AG08396 (cell line): ENCODE results near the gene SLC24A4.

ENCODE experiments used
- DNase-seq: peaks from one replicate; pipeline ENCODE4 v3.0.0; 2012; ENCODE audit warnings: low spot score, mixed read lengths

Gene SLC24A4

GRCh38 chr14:92475451-92476187 is 152.7 kb downstream of the SLC24A4 start:
- no peak for DNase-seq

- no peak for DNase-seq
Measured at GRCh38 chr14:92480856-92481255, 157.9 kb downstream of the SLC24A4 start.

DNA sequence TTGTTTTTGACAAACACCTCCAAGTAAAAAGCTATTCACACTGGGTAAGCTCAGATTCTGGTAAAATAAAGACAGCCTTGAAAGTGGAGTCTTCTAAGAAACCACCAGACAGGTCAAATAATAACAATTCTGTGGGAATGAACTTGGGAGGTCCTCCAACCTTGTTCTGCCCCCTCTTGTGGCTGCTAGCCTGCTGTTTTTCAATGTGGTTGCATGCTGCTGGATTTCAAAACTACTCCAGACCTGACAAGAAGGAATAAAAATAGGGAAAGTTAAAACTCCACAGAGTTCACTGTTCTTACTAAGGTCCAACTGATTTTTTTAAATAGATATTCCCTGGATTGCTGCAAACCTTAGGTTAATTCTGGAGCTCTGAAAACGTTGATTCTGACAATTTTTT is 158.4 kb downstream of the SLC24A4 start:
- DNase-seq, result peak; percentile 27

DNA sequence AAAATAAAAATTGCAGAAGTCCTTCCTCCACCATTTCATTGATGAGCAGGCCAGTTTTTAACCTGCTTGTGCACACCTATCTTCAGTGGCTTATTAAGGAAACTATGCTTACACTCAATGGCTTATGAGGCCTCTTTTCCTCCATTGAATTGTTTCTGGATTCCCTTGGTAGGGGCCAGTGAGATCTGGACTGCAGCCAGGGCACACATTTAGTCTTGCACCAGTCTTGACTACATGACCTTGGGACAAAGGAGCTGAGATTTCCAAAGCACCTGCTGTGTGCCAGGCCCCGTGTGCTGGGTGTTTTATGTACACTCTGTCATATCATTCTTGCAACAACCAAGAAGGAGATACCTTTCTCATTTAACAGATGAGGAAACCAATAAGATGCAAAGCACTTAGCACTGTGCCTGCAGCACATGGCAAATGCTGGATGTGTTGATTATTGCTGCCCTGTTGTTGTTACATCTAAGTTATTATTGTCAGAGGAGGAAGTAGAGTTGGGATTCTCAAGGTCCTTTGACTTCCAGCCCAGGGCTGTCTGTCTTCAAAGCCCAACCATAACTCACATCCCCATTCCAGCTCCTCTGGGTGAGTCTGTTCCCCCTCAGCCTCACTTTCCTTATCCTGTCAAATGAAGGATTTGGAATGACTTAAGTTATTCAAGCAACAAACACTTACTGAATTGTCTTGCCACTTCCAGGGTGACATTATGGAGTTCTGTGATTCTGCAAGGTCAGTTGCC is 159.0 kb downstream of the SLC24A4 start:
- no peak for DNase-seq

GRCh38 chr14:92482621-92483319 is 159.8 kb downstream of the SLC24A4 start:
- no peak for DNase-seq

- DNase-seq, result no peak
Measured at GRCh38 chr14:92484132-92484823, 161.3 kb downstream of the SLC24A4 start.

GRCh38 chr14:92486881-92487280 is 163.9 kb downstream of the SLC24A4 start:
- DNase-seq, result no peak

- no peak for DNase-seq
Measured at GRCh38 chr14:92487513-92488133, 164.7 kb downstream of the SLC24A4 start.

GRCh38 chr14:92489394-92490238 is 166.7 kb downstream of the SLC24A4 start:
- DNase-seq, result no peak

DNA sequence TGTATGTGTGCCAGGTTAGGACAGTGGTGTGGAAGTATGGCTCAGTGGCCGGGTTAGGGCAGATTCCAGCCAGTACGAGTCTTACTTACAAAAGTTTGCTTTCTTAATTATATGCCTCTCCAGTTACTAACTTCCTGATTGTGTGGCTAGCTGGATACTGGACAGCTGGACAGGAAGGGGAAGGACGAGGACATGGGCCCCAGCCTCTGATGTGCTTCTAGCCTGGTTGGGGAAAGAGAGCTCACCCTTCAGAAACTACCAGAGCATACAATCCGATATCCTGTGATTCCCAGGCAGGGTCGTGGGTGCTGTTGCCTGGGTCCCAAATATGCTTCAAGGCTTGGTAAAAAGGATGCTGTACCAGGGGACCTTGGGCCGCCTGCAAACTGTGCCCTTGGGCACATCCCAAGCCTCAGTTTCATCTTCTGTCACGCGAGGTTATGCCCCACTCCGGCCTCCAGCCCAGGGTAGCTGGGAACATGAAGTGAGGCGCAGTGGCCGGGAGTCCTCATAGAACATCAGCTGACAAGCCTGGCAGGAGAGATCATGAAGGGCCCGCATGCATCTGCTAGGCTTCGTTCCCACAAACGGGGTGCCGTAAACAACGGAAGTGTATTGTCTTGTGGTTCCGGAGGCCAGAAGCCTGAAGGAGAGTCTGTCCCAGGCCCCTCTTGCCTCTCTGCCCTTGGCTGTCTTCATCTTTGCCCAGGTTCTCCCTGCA is 167.4 kb downstream of the SLC24A4 start:
- no peak for DNase-seq

DNA sequence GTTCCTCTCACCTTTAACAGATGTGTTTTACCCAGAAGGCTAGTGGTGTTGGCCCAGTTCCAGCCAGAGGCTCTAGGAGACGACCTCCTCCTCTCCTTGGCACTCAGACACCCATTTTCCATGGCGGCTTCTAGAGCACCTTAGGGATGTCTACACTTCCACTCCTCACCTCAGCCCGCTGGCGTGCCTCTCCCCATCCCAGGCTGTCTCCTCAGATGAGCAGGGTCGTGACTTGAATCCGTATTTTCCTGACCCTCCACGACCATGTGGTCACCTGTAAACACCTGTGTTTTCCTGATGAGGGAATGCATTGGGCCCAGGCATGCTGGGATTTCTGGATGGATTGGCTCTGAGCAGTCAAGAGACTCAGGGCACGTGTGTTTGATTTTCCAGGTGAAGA is 168.8 kb downstream of the SLC24A4 start:
- no peak for DNase-seq

DNA sequence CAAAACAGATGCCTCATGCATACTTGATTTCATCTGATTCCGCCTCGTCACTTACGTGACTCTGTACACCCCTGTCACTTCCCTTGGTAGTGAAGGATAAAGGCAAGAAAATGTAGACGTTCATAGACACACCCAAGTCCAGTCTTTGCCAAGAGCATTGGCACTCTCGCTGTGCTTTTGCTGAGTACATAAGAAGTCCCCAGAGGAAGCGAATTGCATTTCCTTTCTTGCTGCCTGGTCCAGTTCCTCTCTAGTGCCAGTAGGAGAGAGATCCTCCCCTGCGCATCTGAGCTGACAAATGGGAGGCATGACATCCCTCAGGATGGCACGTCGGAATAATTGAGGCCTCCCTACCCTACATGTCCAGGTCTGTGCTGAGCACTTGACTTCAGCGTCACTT is 169.3 kb downstream of the SLC24A4 start:
- no peak for DNase-seq

DNA sequence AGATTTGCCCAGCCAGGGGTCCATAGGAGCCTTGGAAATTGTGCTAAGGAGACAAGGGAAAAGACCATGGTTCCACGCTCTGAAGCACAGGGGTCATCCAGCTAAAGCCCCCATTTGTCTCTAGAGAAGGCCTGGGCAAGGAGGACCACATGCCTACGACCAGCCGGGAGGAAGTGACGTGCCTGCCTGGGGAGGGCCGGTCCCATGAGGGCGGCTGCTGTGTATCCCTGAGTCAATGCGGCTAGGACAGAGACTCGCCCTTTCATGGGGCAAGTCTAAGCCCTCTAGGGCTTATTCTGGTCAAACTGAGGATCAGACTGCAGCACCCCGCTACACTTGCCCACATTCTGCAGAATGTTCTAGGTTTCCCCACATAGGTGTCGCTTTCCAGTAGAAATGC is 170.1 kb downstream of the SLC24A4 start:
- DNase-seq, result no peak

DNA sequence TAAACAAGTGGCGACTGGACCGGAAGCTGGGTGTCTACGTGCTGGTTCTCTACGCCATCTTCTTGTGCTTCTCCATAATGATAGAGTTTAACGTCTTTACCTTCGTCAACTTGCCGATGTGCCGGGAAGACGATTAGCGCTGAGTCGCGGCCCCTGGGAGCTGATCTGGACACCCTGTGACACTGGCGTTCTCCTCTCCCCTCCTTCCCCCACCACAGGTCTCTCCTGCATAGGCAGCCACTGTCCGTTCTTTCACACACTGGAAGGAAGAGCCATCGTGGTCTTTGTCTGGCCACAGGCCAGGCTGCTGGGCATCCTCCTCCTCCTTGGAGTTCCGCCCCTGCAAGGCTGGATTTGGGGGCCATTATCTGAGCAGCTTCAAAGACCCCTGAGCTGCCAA is 170.5 kb downstream of the SLC24A4 start:
- no peak for DNase-seq

- DNase-seq, result no peak
Measured at GRCh38 chr14:92494512-92494911, 171.5 kb downstream of the SLC24A4 start.

DNA sequence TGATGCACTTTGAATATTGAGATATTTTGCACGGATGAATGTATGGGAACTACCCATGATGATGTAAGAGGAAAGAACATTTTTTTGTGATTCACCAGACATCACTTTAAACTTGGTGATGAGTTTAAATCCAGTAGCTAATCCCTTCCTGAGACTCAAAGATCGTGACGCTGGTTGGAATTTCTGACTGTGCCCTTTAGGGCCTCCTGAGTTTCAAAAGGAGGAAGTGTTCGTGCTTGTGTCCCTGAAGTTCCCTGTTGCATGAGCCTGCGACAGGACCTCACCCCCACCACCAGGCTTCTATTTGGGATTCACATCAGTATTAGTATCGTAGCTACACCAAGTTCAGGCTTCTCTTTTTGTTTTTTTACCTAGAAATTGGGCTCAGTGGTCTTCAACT is 172.1 kb downstream of the SLC24A4 start:
- DNase-seq, result no peak

DNA sequence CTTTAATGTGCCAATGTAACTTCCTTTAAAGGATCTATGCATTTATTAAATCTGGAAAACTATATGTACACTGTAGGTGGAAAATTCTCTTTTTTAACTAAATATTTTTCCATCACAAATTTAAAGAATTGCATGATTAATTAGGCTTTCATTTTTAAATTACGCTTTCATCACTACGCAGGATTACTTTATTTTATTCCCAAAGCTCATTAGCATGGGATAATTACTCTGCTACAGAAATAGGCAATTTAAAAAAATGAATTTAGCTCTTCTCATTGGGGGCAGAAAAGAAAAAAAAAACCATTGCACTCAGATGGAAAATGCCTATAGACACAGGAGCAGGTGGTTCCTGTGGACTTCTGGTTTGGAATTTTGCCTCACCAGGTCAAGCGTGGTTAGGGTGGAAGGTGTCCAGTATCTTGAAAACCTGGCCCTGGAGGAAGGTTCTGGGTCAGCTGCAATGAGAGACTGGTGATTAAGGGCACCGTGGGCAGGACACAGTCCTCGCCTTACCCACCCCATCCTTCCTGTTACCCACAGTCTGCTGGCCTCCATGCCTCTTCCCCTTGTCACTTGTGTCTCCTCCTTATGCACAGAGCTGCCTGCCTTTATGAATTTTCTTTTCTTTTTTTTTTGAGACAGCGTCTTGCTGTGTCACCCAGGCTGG is 173.4 kb downstream of the SLC24A4 start:
- DNase-seq, result no peak

- no peak for DNase-seq
Measured at GRCh38 chr14:92497391-92497790, 174.4 kb downstream of the SLC24A4 start.

- no peak for DNase-seq
Measured at GRCh38 chr14:92499234-92499633, 176.3 kb downstream of the SLC24A4 start.

DNA sequence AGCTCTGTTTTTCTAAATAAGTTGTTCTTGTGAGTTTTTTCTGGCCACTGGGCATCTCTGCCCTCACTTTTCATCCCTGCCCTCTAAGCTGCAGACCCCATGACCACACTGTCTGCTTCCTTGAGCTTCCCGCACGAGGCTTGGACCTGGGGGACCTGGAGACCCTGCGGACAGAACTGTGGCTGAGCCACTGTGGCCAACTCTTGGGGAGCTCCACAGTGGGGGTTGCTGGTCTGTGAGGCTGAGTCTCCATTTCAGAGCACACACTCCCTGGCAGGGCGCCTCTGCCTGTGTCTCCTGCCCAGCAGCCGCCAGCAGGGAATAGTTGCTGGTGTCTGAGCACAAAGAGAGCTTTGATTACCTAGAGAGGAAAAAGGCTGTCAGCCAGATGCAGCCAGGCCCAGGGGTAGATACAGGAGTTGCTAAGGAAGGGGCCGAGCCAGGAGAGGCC is 177.6 kb downstream of the SLC24A4 start:
- no peak for DNase-seq
